ENCODE data around the gene NRG3.

DNA sequence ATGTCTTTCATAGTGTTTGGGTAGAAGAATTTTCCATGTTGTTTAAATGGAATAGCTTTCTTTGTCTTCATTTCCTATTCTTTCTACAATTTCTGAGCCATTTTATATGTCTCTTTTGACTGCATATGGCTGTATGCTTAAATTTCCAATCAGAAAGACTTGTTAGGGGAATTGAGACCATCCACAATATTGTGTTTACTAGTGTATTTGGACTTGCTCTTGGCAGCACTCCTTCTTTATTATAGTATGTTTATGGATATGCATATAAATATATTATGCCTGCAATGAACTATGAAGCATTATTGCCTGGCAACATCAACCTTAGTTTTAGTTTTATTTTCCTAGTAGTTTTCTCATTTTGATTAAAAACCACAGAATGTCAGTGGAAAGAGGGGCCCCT, 92.7 kb downstream of the NRG3 start:
- TF ChIP-seq, protein P1, sequence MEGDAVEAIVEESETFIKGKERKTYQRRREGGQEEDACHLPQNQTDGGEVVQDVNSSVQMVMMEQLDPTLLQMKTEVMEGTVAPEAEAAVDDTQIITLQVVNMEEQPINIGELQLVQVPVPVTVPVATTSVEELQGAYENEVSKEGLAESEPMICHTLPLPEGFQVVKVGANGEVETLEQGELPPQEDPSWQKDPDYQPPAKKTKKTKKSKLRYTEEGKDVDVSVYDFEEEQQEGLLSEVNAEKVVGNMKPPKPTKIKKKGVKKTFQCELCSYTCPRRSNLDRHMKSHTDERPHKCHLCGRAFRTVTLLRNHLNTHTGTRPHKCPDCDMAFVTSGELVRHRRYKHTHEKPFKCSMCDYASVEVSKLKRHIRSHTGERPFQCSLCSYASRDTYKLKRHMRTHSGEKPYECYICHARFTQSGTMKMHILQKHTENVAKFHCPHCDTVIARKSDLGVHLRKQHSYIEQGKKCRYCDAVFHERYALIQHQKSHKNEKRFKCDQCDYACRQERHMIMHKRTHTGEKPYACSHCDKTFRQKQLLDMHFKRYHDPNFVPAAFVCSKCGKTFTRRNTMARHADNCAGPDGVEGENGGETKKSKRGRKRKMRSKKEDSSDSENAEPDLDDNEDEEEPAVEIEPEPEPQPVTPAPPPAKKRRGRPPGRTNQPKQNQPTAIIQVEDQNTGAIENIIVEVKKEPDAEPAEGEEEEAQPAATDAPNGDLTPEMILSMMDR (IDR thresholded peaks at IDR 0.05) = no peak
- no peak for TF ChIP-seq POLR2A (IDR thresholded peaks at IDR 0.05)
